Esophagus squamous epithelium (tissue), 5 donors: ENCODE results near the gene FSTL4. TPM values are rescaled to one million over a fixed set of nuclear protein-coding genes. Genes with fewer than 3 reads are reported as not detected.

Source experiments
- DNase-seq: peaks from one replicate; lab custom pipeline; 2025; lab: John Stamatoyannopoulos, UW
- H3K27ac ChIP-seq, 4 donors: fragments of 200-600 bp; sonication (generic); one replicate each; pipeline ENCODE4 v1.5.1; 2016 to 2019; ENCODE audit warnings: mild to moderate bottlenecking in 1 of 4
- H3K27me3 ChIP-seq, 4 donors: fragments of 200-600 bp; sonication (generic); 1 replicate in 3 of 4; 2 replicates in 1 of 4; pipeline versions ENCODE4 v1.5.1 to v1.6.0; 2017 to 2021; ENCODE audit warnings: antibody characterized with exemption in 1 of 4
- H3K36me3 ChIP-seq, 3 donors: fragments of 200-600 bp; sonication (generic); one replicate each; pipeline ENCODE4 v1.5.1; 2016 to 2019
- H3K4me1 ChIP-seq, 3 donors: fragments of 200-600 bp; sonication (generic); one replicate each; pipeline ENCODE4 v1.5.1; 2017 to 2019
- H3K4me3 ChIP-seq, 4 donors: fragments of 200-600 bp; sonication (generic); 1 replicate in 3 of 4; 2 replicates in 1 of 4; pipeline ENCODE4 v1.5.1; 2016 to 2019; ENCODE audit warnings: mild to moderate bottlenecking in 2 of 4, moderate library complexity in 1 of 4
- H3K9me3 ChIP-seq, 3 donors: fragments of 200-600 bp; sonication (generic); one replicate each; pipeline ENCODE4 v1.5.1; 2016 to 2019
- POLR2A ChIP-seq, 4 donors: fragments of 450-650 bp; IDR thresholded peaks; one replicate each; pipeline ENCODE4 v1.6.1; 2017; ENCODE audit warnings: antibody characterized with exemption in 4 of 4, mild to moderate bottlenecking in 4 of 4, moderate library complexity in 3 of 4
- WGBS, 2 donors: methylation state at CpG; one replicate each; pipeline ENCODE4 v1.1.5; 2018; 5-methylcytosine and 5-hydroxymethylcytosine counted together
- intact Hi-C: fragments of 100-400 bp; cut with DNase I; formaldehyde crosslinking; loops from one replicate; pipeline ENCODE4 v1.15.0; 2022
- total RNA-seq, 4 donors: library from RNA; depleted of rRNA; stranded (reverse); fragments of >200 nt; gene quantifications; one replicate each; pipeline ENCODE4 v1.1.0, GENCODE V29; 2016
- TF ChIP-seq, protein P1 (sequence below), 6 experiments: fragments of 450-650 bp in 4 of 6; fragments of 200-600 bp in 2 of 6; sonication (generic) in 2 of 6; IDR thresholded peaks; one replicate each; pipeline ENCODE4 v1.5.1; 2016 to 2019; ENCODE audit warnings: antibody characterized with exemption in 6 of 6, mild to moderate bottlenecking in 4 of 6, moderate library complexity in 4 of 6
- donor health status: DM: yes; HTN: yes; CAD: no.

The FSTL4 gene
- total RNA-seq, 4 donors from 2014 or later: 0.53 to 4.1 (median 1.4) TPM

DNA sequence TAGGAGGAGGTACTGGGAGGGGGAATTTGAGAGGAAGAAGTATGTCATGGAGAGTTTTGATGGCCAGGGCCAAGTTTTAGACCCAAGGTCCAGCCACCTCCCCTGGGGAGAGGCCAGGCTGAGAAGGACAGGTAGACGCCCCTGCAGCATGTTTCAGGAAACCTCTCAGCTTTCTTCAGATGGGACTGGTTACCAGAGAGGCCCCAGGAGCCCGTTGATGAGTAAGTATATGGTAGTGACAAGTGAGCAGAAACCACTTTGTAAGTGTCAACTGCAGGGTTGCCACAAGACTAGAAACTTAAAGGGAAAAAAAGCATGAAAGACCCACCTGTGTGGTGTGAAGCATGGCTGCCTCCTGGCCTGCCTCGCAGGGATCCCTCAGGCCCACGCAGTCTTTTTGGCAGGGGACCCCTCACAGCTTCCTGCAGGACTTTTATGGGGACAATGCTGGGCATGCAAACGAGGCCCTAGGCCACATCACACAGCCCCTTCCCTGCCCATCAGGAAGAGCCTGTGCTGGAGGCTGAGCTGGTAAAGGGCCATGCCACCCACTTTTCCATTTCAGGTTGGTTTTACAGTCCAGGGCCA lies 255.9 kb downstream of the FSTL4 start:
- DNase-seq: no peak
- Histone ChIP-seq H3K36me3 (no peaks in the 10 kb centered on the region), H3K27ac (no peak overlapping the region), H3K4me1 (no peaks in the 10 kb centered on the region), H3K27me3 (peaks cover 0 to 3% (median 0%) of the 10 kb centered on the region in 4 donors), H3K9me3 (no peaks in the 10 kb centered on the region), H3K4me3 (no peak overlapping the region)
- WGBS, 2 donors: 72 to 87% methylated on average over 5 of the region's 5 CpGs
- intact Hi-C loops: no loop called here
- TF ChIP-seq, protein P1, sequence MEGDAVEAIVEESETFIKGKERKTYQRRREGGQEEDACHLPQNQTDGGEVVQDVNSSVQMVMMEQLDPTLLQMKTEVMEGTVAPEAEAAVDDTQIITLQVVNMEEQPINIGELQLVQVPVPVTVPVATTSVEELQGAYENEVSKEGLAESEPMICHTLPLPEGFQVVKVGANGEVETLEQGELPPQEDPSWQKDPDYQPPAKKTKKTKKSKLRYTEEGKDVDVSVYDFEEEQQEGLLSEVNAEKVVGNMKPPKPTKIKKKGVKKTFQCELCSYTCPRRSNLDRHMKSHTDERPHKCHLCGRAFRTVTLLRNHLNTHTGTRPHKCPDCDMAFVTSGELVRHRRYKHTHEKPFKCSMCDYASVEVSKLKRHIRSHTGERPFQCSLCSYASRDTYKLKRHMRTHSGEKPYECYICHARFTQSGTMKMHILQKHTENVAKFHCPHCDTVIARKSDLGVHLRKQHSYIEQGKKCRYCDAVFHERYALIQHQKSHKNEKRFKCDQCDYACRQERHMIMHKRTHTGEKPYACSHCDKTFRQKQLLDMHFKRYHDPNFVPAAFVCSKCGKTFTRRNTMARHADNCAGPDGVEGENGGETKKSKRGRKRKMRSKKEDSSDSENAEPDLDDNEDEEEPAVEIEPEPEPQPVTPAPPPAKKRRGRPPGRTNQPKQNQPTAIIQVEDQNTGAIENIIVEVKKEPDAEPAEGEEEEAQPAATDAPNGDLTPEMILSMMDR (IDR thresholded peaks at IDR 0.05): no peak
- no peak for TF ChIP-seq POLR2A (IDR thresholded peaks at IDR 0.05)

- DNase-seq: no peak
- TF ChIP-seq POLR2A (IDR thresholded peaks at IDR 0.05): no peak
- TF ChIP-seq, protein P1 (IDR thresholded peaks at IDR 0.05): no peak
These were observed 257.8 kb downstream of the FSTL4 start for GRCh38 chr5:133354323-133355185.

GRCh38 chr5:133353741-133354140 lies 258.6 kb downstream of the FSTL4 start:
- intact Hi-C loops: no loop called here
- H3K4me3 ChIP-seq: no peak overlapping the region
- H3K9me3 ChIP-seq: no peaks in the 10 kb centered on the region
- TF ChIP-seq, protein P1 (IDR thresholded peaks at IDR 0.05): no peak
- TF ChIP-seq POLR2A (IDR thresholded peaks at IDR 0.05): no peak
- DNase-seq: no peak
- WGBS, 2 donors: 56 to 84% methylated on average over 5 of the region's 8 CpGs
- no peak overlapping the region for H3K27ac ChIP-seq
- no peaks in the 10 kb centered on the region for H3K4me1 ChIP-seq
- H3K36me3 ChIP-seq: no peaks in the 10 kb centered on the region
- H3K27me3 ChIP-seq: peaks cover 0 to 5% (median 0%) of the 10 kb centered on the region in 4 donors

More at GRCh38 chr5:133354323-133355185, 257.8 kb downstream of the FSTL4 start:
- Histone ChIP-seq H3K4me3 (no peak overlapping the region), H3K27ac (no peak overlapping the region), H3K4me1 (no peaks in the 10 kb centered on the region), H3K36me3 (no peaks in the 10 kb centered on the region), H3K9me3 (no peaks in the 10 kb centered on the region), H3K27me3 (peaks cover 0 to 5% (median 0%) of the 10 kb centered on the region in 4 donors)
- intact Hi-C loops: no loop called here
- WGBS, 2 donors: 76 to 80% methylated on average over 6 to 7 of the region's 9 CpGs

DNA sequence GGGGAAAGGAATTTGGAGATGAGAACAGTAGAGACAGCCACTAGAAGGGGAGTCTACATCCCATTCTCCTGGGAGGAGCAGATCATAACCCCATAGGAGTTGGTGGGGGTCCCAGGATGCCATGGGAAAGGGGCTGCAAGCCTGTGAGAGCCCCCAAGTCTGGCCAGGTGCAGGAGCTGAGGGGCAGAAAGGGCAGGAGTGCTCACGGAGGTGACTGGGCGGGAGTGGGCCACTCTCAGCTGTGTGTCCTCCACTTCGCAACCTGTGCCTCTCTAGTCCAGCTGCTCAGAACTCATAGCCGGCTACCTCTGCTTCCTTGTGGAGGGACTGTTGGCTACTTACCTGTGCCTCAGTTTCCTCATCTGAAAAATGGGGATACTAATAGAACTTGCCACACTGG lies 263.9 kb downstream of the FSTL4 start:
- H3K36me3 ChIP-seq: no peaks in the 10 kb centered on the region
- 93% methylated on average over 4 of the region's 4 CpGs; no CpG with 5 or more reads in 1 of the 2 donors for WGBS, 2 donors
- no peak for TF ChIP-seq POLR2A (IDR thresholded peaks at IDR 0.05)
- TF ChIP-seq, protein P1 (IDR thresholded peaks at IDR 0.05): no peak

DNA sequence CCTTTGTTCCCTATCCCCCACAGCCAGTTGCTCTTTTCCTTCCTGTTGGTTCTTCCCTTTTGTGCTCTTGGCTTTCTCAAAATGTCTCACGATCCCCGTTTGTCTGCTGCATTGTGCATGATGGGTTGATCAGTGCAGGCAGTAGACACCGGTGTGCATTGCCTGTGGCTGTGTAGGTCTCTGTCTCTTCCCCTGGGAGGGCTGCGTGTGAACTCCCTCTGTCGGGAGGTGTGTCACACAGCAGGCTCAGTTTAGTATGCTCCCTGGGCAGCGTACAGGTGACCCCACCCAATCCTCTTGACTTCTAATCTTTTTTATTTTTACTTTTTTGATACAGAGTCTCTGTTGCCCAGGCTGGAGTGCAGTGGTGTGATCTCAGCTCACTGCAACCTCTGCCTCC lies 265.3 kb downstream of the FSTL4 start:
- H3K4me1 ChIP-seq: no peaks in the 10 kb centered on the region
- H3K27me3 ChIP-seq: peaks cover 0 to 13% (median 0%) of the 10 kb centered on the region in 4 donors
- intact Hi-C loops: no loop called here
- H3K4me3 ChIP-seq: no peak overlapping the region
- H3K27ac ChIP-seq: no peak overlapping the region
- no peak for DNase-seq
- 64 to 75% methylated on average over 6 of the region's 6 CpGs for WGBS, 2 donors
- TF ChIP-seq POLR2A (IDR thresholded peaks at IDR 0.05): no peak
- TF ChIP-seq, protein P1 (IDR thresholded peaks at IDR 0.05): no peak
- H3K36me3 ChIP-seq: no peaks in the 10 kb centered on the region
- H3K9me3 ChIP-seq: no peaks in the 10 kb centered on the region

More for the DNA sequence above, 263.9 kb downstream of the FSTL4 start:
- intact Hi-C loops: no loop called here
- DNase-seq: no peak
- Histone ChIP-seq H3K9me3 (no peaks in the 10 kb centered on the region), H3K4me3 (no peak overlapping the region), H3K27me3 (peaks cover 0 to 13% (median 0%) of the 10 kb centered on the region in 4 donors), H3K27ac (no peak overlapping the region), H3K4me1 (no peaks in the 10 kb centered on the region)
